Activated CD4-positive, CD25-positive, alpha-beta regulatory T cell treated with anti-CD3 and anti-CD28 coated beads, Interleukin-2, amount 50 U/mL, for 16 hours (primary cell): Measurements from ENCODE around the gene MAML2.
A peak's percentile ranks its signal among the peaks of the same experiment; 100 is the strongest.

Source experiments
- DNase-seq: peaks from one replicate; pipeline ENCODE4 v3.0.0-alpha.2; 2020; ENCODE audit warnings: low read depth, low spot score

Gene MAML2

DNA sequence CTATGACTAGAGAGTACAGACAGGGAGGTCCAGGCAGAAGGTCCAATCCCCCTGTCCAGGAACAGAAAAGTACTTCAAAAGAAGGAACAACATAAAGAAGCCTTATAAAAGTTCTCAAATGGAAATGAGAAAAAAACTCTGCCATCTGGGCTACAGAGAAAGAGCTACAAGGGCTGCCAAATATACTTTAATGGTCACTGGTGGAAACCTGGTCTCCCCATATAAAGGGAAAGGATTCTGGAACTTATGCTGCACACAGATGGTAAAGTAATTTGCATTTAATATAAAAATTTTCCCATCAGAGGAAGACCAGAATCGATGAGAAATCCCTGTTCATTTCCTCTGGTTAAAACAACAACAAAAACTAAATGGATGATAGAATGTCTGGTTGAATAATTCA, 299.7 kb downstream of the MAML2 start:
- DNase-seq = no peak

DNA sequence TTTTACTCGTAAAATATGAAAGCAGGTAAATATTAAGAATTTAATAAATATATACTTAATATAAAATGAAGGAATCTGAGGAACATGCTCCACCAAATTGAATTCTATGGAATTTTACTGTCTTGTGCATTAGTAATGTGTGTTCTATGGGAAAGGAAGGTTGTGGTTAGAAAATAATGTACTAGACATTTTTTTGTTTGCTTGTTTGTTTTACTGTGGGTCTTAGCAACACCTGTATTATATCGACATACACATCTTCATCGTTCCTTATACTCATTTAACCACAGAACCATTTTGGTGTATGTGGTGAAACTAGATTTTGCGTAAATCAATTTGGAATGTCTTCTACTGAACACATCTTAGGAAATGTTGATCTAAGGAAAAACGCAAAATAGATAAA, 304.9 kb downstream of the MAML2 start:
- DNase-seq = no peak

DNA sequence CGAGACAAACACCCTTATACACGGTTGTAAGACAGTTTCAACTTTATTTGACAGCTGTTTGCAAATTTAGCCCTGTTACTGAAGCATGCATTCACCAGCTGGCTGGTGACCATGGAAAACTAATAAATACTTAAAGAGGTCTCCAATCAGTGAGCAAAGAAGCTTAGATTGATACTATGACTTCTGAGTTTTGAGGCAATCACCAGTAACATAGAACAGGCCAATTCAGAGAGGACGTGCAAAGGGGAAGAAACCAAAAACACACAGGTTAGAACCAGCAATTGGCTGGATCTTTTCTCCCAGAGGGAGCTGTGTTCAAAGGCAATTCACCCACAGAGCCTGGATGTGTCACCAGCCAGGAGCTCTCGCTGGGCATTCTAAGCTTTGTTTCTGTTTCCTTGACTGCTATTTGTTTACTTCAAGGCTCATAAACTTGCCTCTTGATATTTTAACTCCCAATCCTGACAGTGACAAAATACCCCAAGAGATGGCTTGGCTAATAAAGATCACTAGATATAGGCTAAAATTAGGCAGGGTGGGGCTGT, 305.5 kb downstream of the MAML2 start:
- no peak for DNase-seq

DNA sequence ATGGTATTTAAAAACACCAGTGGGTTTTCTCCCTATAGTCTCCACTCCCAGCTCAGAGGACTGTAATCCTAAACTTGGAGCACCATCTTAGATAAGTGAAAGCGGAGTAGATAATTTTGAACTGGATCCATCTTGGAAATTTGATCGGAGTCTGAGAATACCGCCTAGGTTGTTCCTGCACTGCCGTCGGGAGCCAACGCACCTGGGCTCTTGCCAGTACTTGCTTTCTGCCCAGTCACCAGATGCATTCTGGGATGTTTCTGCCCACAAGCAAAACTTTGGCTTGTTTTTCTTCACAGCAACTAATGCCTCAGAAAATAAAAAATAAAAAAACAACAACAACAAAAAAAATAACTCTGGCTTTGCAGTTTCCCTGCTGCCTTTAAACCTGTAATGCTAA, 306.1 kb downstream of the MAML2 start:
- DNase-seq = no peak

DNA sequence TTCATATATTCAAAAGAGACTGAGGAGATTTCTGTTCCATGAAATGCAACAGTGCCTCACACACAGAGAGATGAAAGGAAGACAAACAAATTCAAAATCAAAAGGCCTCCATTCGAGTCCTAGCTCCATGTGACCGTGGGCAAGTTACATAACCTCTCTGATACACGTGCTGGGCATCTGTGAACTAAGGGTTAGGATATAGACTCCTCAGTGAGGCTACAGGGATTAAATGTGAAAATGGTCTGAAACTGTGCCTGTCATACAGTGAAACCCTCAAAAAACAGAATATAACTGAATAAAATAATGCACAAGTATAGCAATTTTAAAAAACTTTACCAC, 307.3 kb downstream of the MAML2 start:
- DNase-seq = no peak

DNA sequence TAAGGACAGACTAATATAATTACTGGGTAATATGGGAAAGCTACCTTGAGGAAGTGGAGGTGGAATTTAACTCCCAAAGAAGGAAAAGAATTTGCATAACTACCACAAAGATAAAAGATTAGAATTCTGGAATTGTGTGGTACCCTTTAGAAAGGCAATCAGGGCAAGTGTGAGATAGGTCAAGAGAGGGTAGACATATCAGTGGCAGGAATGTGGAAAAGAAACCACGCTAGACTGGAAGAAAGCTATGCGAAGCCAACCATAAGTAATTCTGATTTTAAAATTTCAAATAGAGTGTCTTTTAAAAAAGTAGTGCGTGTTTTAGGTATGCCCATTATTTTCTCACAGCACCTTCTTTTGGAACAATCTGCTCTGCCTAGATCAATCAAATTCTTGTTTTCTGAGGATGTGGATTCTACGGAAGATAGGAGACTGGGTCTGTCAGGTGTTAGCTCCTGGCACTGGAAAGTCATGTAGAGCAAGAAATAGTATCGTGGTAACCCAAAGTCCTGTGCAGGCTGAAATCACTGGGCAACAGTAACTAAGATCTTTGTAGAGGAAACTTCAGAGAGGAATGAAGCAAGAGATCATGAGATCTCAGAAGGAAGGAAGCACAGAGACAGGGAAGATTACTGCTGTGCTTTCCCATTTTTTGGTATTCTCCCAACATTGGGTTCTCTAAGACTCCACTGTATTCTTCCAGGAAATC, 307.8 kb downstream of the MAML2 start:
- DNase-seq = no peak

DNA sequence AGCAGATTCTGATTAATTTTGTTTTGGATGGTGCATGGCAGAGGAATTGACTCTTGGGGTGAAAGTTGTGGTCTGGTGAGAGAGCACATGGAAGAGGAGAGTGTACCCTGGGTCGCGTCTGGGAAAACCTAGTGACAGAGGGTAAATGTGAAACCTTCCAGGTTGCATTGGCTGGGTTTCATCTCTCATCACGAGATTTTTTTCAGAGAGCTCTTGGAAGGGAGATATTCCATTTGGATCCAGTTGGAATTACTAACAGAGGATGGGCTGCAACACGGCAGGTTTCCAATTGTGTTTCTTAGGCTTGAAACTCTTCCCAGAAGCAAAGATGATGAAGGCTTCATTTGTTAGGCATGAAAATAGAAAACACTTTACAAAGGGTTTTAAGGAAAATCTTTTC, 309.4 kb downstream of the MAML2 start:
- no peak for DNase-seq

DNA sequence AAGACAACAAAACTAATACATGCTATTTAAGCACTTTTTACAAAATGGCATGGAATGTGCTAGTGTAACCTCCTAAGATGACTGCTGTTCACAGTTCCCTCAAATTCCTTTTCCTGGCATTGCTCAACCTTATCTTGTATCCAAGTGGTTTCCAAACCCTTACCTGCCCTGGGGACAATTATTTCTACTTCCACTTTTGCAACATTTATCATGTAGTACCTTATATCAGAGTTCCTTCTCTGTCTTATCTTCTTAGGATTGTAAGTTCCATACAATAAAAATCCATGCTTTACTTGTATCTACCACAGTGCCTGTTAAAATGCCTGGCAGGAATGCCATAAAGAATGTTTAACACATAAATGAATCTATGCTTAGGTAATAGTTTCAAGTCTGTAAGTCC, 309.9 kb downstream of the MAML2 start:
- DNase-seq = no peak

DNA sequence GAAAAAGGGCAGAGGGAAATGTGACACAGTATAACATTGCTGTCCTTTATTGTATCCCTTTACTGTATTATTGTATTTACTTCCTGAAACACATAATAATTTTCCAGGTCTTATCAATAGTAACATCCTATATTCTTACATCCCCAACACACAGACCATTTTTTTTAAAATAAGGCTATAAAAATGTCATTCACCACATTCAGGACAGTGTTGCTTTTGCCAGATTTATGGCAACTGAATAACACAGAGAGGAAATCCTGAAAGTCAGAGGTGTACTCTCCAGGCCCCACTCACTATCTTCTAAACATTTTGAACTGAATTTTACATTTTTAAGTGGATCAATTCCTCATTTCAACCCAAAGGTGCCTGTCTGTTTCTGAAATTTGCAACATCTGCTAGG, 314.2 kb downstream of the MAML2 start:
- no peak for DNase-seq

DNA sequence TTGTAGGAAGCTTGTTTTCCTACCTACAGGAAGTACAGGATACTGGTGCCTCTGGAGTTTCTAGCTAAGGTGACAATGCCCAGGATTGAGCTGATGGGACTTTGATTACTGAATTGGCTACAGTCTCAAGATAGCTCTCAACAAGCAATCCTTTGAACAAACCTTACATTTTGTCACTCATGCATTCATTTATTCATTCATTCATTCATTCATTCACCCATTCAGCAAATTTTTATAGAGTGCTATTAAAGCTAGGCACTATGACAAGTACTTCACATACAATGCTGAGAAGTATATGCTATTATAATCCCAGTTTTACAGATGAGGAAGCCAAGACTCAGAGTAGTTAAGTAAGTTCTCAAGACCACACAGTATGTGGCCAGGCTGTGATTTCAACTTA, 316.0 kb downstream of the MAML2 start:
- no peak for DNase-seq

DNA sequence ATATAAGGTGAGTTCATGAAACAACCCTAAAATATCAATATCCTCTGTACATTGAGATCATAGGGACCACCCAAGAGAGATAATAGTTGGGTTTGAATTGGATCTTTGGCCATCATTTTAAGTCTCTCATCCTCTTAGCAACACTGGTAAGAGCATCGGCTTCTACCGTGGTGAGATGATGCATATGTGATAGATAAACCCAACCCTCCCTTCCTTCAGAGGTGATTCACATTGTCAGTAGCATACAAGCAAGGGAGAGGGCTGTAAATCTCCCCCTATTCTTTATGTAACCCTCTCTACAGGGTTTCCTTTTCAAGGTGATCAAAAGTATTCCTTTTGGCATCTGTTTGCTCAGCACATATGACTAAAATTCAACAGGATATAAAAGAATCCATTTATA, 316.7 kb downstream of the MAML2 start:
- DNase-seq = no peak

DNA sequence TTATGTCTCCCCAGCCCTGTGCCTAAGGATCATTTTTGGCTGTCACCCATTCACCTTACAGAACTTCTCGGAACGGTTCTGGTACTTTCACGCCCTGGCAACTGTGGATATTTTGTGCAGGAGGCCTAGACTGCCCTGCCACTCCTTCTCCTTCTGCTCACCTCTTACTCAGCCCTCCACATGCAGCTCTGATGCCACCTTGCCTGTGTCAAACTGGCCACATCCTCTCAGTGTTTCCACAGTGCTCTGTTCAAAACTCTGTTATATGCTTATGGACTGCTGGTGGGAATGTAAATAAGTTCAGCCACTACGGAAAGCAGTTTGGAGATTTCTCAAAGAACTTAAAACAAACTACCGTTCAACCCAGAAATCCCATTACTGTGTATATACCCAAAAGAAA, 318.3 kb downstream of the MAML2 start:
- DNase-seq = no peak

DNA sequence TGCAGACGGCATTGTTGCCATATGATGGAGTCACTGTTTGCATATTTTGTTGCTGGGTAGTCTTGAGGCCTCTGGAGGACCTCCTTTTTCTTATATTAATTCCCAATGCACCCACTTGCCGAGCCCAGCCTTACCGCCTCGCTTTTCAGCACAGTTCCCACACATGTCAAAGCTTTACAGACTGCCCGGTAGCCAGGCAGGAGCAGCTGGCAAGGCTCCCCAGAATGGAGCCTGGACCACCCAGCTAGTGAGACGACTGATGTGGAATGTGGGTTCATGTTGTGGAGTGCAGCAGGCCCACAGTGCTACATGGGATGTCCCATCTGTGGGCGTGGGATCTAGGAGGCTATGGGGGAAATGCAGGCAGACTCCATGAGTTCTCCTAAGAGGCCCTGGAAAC, 319.7 kb downstream of the MAML2 start:
- DNase-seq = no peak

DNA sequence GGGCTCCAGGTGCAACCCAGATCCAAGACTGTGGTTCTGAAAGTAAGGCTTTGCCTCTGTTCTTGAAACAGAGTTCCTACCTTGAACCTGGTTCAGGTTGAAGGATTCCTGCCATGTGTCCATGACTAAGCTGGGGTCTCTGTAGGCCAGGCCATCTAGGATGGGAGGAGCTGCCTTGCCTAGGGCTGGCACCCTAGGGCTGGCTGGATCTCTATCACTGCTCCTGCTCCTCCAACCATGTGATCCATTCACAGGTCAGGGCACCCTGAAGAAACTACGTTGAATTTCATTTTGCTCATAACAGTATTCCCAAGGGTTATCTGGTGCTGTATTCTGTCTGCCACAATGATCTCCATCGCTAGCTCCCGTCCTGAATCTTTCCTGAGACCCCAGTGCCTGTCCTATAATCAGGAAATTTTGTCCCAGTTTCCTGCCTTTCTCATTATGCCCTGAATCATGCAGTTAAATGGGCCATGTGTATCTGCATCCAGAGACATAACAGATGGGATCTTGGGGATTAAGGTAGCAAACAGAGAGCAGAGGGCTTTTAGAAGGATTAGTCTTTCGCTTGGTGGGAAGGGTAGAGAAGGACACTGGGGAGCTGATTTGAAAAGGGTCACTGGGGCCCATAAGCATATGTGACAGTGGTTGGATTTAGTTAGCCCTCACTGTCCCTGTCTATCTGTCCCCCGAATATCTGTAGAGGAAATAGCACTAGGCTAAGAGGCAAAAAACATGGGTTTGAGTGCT, 320.9 kb downstream of the MAML2 start:
- DNase-seq = no peak

DNA sequence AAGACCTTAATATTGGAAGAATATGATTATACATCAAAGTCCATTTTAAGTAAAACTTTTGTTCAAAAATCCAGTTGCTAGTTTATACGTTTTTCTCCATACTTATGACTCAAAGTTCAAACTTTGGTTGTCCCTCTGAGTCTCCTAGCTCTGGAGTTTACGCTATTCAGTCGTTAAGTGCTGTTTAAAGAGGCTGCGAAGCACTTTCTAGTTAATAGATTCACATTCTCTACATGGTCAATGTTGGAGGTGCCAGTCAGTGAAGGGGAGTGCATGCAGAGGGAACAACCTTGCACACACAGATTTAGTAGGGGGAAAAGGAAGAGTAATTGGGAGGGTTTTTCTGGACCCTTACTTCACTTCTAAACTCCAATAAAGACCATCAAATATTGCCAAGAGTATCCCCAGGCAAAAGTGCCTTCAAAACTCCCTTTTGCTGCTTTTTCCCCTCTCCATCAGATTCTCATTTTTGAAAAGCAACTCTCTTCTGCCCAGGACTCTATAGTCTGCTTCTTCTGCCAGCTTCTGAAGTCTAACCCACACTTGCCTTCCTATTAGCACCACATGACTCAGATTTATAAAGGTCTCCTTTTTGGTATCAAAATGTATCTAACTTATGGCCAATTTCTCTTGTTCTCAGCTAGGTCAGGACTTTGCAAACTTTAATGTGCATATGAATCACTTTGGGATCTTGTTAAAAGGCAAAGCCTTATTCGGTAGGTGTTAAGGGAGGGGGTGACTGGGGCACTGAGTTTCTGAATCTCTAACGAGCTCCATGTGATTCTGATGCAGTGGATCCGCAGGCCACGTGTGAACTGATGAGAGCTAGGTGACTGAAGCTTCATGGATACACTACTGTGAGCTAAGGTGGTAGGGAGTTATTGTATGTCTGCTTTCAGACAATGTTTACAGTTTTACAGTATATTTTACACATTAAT, 322.9 kb downstream of the MAML2 start:
- no peak for DNase-seq

DNA sequence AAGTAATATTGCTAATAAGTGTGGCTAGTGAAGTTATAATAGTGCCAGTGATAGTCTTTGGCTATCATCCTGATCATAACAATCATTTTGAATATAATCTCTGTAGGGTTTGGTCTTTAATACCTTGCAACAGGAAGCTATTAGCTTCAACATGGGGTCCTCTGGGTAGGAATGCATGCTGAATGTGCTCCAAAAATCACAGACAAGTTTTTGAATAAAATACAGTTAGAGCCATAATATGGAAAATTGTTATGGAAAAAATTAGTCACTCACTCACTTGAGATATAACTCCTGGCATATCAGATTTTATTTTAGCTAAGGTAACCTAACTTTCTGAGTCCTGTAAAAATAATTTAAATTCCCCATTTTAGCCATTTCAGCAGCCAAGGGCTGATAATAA, 323.7 kb downstream of the MAML2 start:
- DNase-seq = no peak

DNA sequence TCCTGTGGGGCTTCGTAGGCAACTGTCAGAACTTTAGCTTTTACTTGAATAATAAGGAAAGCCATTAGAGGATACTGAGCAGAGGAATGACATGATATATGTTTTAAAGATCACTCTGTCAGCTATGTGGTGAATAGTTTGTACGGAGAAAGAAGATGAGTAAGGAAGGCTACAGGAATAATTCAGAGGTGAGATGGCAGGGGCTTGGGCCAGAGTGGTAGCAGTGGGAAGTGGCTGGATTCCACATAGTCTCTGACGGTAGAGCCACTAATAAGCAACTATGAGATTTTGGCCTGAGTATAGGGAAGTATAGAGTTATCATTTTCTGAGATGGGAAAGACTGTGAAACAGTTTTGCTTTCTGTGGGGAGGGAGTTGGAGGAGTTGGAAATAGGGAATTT, 325.1 kb downstream of the MAML2 start:
- no peak for DNase-seq

DNA sequence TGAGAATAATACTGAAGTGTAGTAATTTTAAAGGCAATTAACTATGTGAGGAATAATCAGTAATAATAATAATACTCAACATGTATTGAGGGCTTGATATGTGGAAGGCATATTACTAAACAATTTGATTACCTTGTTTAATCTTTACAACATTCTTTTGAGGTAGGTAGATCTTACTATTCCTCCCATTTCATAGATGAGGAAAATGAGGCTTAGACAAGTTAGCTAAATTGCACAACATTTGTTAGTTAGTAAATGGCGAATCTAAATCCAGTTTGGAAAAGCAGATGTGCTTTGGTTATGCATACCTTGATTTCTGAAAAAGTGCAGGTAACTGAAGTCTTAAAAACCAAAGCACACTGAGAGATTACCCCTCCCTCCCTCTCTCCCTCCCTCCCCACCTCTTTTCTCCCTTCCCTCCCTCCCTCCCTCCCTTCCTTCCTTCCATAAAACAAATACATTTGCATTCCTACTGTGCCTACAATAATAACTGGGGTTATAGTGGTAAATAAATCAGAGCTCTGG, 326.0 kb downstream of the MAML2 start:
- DNase-seq = no peak

DNA sequence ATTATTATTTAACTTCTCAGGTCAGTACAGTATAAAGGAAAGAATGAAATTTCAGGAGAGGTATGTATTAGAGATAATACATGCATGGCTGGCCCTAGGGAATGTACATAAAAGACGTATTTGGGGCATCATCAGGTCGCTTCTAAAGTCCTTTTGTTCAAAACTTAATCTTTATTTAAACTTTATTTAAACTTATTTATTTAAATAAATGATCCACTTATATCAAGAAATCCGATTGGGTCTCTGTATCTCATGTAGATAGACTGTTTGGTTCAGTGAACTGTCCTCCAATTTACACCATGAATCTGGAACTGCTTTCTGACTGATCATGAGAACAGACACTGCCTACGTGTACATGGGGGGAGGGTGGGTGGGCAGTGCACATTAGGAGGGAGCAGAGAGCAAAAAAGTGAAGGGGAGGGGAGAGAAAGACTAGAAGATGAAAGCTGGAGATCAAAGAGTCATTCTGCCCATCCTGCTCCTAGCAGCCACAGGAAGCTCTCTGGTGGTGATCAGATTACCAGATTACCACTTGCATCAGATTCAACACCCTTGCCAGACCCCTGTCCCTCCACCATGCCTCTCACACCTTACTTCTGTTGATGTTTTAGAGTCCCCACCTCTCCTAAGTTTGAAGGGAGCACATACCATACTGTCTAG, 327.0 kb downstream of the MAML2 start:
- no peak for DNase-seq

DNA sequence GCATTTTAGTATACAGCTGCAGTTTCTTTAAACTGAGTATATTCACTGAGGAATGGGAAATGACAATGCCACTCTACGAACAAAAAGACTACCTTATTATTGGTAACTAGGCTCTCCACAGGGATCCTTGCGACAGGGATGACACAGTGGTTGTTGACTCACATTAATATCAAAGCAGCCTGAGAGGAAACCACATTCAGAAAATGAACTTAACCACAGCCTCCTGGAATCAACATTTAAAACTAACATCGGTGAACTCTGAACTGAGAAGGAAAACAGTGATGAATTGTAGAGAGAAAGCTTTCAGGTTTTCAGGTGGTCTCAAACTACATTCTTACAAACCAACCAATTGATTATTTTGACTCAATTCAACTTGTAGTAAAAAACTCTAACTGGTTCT, 328.8 kb downstream of the MAML2 start:
- peak; percentile 9 for DNase-seq

DNA sequence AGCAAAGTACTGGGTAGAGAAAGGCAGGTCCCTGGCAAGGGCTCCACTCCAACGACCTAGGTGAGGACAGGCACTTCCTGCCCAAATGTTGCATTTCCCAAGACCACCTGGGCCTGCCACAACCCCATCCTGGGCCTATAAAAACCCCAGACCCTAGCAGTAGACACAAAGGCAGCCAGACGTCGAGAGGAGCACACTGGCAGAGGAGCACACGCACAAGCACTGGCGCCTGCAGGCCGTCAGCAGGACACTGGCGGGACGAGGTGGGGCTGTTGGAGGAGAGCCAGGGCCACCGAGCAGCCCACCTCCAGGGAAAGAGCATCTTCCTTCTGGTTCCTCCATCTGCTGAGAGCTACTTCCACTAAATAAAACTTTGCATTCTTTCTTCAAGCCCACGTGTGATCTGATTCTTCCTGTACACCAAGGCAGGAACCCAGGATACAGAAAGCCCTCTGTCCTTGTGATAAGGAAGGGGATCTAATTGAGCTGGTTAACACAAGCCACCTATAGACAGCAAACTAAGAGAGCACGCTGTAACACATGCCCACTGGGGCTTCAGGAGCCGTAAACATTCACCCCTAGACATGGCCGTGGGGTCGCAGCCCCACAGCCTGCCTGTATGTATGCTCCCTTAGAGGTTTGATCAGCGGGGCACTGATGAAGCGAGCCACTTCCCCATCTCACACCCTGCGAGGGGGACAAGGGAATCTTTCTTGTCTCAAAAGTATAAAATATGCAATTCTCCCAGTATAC, 329.4 kb downstream of the MAML2 start:
- DNase-seq = no peak
